OCI-LY7 (cell line): ENCODE measurements around the gene TP53I11. TPM values are rescaled to one million over a fixed set of nuclear protein-coding genes. Genes with fewer than 3 reads are reported as not detected.
A peak's percentile ranks its signal among the peaks of the same experiment; 100 is the strongest.

ENCODE experiments used
- Bru-seq: library from RNA; stranded (reverse); fragments of 400-500 nt; gene quantifications from one replicate; lab custom pipeline; 2021; lab: Mats Ljungman, UMichigan
- BruChase-seq, 2 experiments: library from RNA; stranded (reverse); fragments of 400-500 nt; gene quantifications; one replicate each; lab custom pipeline; 2021; lab: Mats Ljungman, UMichigan
- BruUV-seq: library from RNA; stranded (reverse); fragments of 400-500 nt; replicated peaks from 2 replicates; lab custom pipeline; 2021; lab: Mats Ljungman, UMichigan
- CTCF ChIA-PET: fragments of 300-600 bp; sonication (Branson Sonifier 250); formaldehyde crosslinking; loops from one replicate; lab custom pipeline; 2022; ENCODE audit warnings: antibody characterized with exemption; ENCODE audit not compliant: unreplicated experiment; lab: Charles Lee
- POLR2A ChIA-PET: fragments of 300-600 bp; sonication (Branson Sonifier 250); formaldehyde crosslinking; loops from one replicate; lab custom pipeline; 2022; ENCODE audit warnings: antibody characterized with exemption; lab: Charles Lee
- DNase-seq: peaks from one replicate; pipeline ENCODE4 v3.0.0-alpha.2; 2015; ENCODE audit warnings: low spot score
- H2AFZ ChIP-seq: fragments of 200-600 bp; sonication (generic), shearing (Covaris generic); 2 replicates; pipeline ENCODE4 v1.6.1; 2014; ENCODE audit warnings: mild to moderate bottlenecking, antibody characterized with exemption, low read length, moderate library complexity
- H3K27ac ChIP-seq: fragments of 200-600 bp; sonication (generic); 2 replicates; pipeline ENCODE4 v1.5.1; 2014; ENCODE audit warnings: mixed run types, low read depth, mild to moderate bottlenecking, moderate library complexity, low read length, inconsistent platforms; ENCODE audit not compliant: poor library complexity, severe bottlenecking
- H3K36me3 ChIP-seq: fragments of 200-600 bp; sonication (generic); 2 replicates; pipeline ENCODE4 v1.6.1; 2014; ENCODE audit warnings: mild to moderate bottlenecking, antibody characterized with exemption, low read length, moderate library complexity, mixed read lengths; ENCODE audit not compliant: insufficient read depth
- H3K4me1 ChIP-seq: fragments of 200-600 bp; sonication (generic); 2 replicates; pipeline ENCODE4 v1.5.1; 2014; ENCODE audit warnings: mild to moderate bottlenecking, low read length; ENCODE audit not compliant: insufficient read depth, poor library complexity, severe bottlenecking
- H3K4me2 ChIP-seq: fragments of 200-600 bp; sonication (generic); 2 replicates; pipeline ENCODE4 v1.6.1; 2014; ENCODE audit warnings: mild to moderate bottlenecking, low read length
- H3K4me3 ChIP-seq: fragments of 200-600 bp; sonication (generic); 2 replicates; pipeline ENCODE4 v1.5.1; 2014; ENCODE audit warnings: mild to moderate bottlenecking, low read depth, low read length; ENCODE audit not compliant: poor library complexity, severe bottlenecking
- H3K79me2 ChIP-seq: fragments of 200-600 bp; sonication (generic); 2 replicates; pipeline ENCODE4 v1.6.1; 2016; ENCODE audit warnings: low read depth, mild to moderate bottlenecking, low read length, moderate library complexity, mixed read lengths; ENCODE audit not compliant: insufficient read depth
- H3K9me2 ChIP-seq: fragments of 200-600 bp; sonication (generic); 2 replicates; pipeline ENCODE4 v1.6.1; 2016; ENCODE audit warnings: mild to moderate bottlenecking, low read length, mixed read lengths; ENCODE audit not compliant: insufficient read depth
- H3K9me3 ChIP-seq: fragments of 200-600 bp; sonication (generic); 2 replicates; pipeline ENCODE4 v1.6.1; 2014; ENCODE audit warnings: mild to moderate bottlenecking, mixed run types, low read length, mixed read lengths
- H4K20me1 ChIP-seq: fragments of 200-600 bp; sonication (generic); 2 replicates; pipeline ENCODE4 v1.6.1; 2014; ENCODE audit warnings: mild to moderate bottlenecking, antibody characterized with exemption, low read length, moderate library complexity, mixed read lengths; ENCODE audit not compliant: insufficient read depth
- CTCF ChIP-seq: fragments of 200-600 bp; sonication (generic); conservative IDR thresholded peaks from 2 replicates; pipeline ENCODE4 v1.5.1; 2014; ENCODE audit warnings: mild to moderate bottlenecking, antibody characterized with exemption, low read length, moderate library complexity, mixed read lengths
- EZH2phosphoT487 ChIP-seq: fragments of 200-600 bp; sonication (generic); IDR thresholded peaks from 2 replicates; pipeline ENCODE4 v1.6.1; 2018; ENCODE audit warnings: low read depth, borderline replicate concordance, mild to moderate bottlenecking, mixed run types, antibody characterized with exemption, low read length, moderate library complexity, mixed read lengths
- intact Hi-C: fragments of 100-400 bp; cut with micrococcal nuclease; formaldehyde crosslinking; loops from one replicate; pipeline ENCODE4 v1.10.0; 2022; ENCODE audit not compliant: unreplicated experiment
- long read RNA-seq: library from polyadenylated mRNA; stranded (forward); transcript quantifications from one replicate; pipeline ENCODE4 v2.0.0, GENCODE V29; 2022
- total RNA-seq, 2 experiments: library from RNA; depleted of rRNA in 1 of 2; stranded (reverse); fragments of >200 nt in 1 of 2; shearing (Covaris generic) in 1 of 2; gene quantifications; 2 replicates each; pipeline ENCODE4 v1.2.3, GENCODE V29; 2014 to 2022

Gene TP53I11
- total RNA-seq (2014; rRNA removed; shearing (Covaris generic)) (0.05 and 0.25 TPM in 2 replicates), total RNA-seq (2022) (0.51 TPM in 1 of 2 replicates, not detected in the other), Bru-seq, nascent RNA (percentile 12 among the genes with signal in this experiment), BruChase-seq, experiment 1, labeled RNA remaining after a 6-hour chase (percentile 14 among the genes with signal in this experiment), BruChase-seq, experiment 2, labeled RNA remaining after a 2-hour chase (percentile 12 among the genes with signal in this experiment)
- long read RNA-seq: 0 reads

DNA sequence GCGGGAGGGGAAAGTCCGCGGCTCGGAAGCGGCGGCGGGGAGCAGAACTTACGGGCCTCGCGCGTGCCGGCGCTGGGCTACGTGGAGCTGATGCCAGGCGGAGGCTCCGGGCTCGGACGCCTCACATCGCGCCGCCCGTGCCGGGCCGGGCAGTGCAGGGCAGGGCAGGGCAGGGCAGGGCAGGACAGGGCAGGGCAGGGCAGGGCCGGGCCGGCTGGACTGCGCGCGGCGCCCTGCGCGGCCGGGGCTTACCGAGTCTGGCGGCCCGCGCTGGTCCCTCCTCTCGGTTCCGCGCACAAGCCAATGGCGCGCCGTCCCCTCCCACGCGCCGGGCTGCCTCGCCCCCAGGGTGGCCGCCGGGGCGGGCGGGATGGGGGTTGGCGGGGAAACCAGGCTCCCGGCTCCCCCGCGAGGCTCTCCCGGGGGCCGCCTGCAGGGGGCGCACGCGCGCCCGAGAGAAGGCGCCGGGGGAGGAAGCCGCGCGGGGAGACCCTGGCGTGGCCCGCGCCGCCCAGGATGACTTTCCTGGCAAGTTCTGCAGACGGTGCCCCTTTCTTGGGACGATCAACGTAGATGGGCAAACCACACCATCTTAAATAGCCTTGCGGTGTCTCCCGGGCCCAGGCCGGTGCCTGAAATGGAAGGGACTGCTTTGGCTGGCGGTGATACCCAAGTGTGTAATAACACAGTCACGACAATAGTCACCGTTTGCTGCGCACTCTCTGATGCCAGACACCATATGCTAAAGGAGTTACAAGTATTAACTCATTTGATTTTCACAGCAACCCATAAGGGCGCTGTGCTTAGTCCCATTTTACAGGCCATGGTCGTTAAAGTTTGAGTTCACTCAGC lies at the start of gene TP53I11:
Gene TP53I11 (minus strand): TSS at position 259 of the 852 bp plus-strand sequence. CDS start 12,548 bp downstream, outside the sequence.
- TF ChIP-seq CTCF (peak; percentile 64), EZH2phosphoT487 (no peak)
- H3K4me2 ChIP-seq: peak within 1 kb of the TSS; percentile 28; the same call in 1 of the 2 replicates
- CTCF ChIA-PET: interaction anchor here (0.6 kb wide), 1 partner anchor 16 kb away, joined by 3 read pairs; no protein-coding TSS in a partner anchor
- no peak within 1 kb of the TSS for H3K27ac ChIP-seq
- H3K9me3 ChIP-seq: no peaks in the 10 kb centered on the region
- no peak within 1 kb of the TSS for H2AFZ ChIP-seq
- no peaks in the 10 kb centered on the region for H4K20me1 ChIP-seq
- no peaks in the 10 kb centered on the region for H3K79me2 ChIP-seq
- POLR2A ChIA-PET: no interaction called here
- no peaks in the 10 kb centered on the region for H3K9me2 ChIP-seq
- H3K36me3 ChIP-seq: no peaks in the 10 kb centered on the region
- no peak for DNase-seq
- BruUV-seq: no TSS peak
- no peak within 1 kb of the TSS for H3K4me3 ChIP-seq
- peaks cover 9% of the 10 kb centered on the region for H3K4me1 ChIP-seq
- intact Hi-C loops: no loop called here

DNA sequence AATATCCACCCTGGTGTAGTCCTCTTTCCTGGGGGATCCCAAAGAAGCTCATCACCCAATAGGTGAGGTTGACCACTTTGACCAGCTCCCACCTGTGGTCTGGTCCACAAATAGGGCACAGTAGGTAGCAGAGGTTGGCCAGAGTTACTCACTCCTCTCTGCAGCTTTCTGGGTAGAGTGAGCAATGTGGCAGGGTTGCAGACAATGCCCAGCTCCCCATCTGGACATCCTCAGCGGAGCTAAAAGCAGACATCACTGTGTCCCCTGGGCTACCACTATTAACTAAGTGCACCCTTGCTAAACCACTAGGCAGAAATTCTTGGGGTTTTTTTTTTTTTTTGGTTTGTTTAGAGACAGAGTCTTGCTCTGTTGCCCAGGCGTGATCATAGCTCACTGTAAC lies 48.4 kb upstream of the TP53I11 start:
- no peak overlapping the region for H2AFZ ChIP-seq
- intact Hi-C loops: no loop called here
- no peak overlapping the region for H3K27ac ChIP-seq
- H3K4me3 ChIP-seq: no peak overlapping the region
- no peak overlapping the region for H3K4me2 ChIP-seq
- H3K9me3 ChIP-seq: no peaks in the 10 kb centered on the region
- H3K9me2 ChIP-seq: no peaks in the 10 kb centered on the region
- BruUV-seq: no TSS peak
- ChIA-PET CTCF (no interaction called here), POLR2A (interaction anchor here (0.7 to 1.4 kb wide), 3 partner anchors 13 to 70 kb away, joined by 3 to 4 read pairs (median 3); no protein-coding TSS in a partner anchor)
- no peak for DNase-seq
- no peaks in the 10 kb centered on the region for H3K4me1 ChIP-seq
- H4K20me1 ChIP-seq: no peaks in the 10 kb centered on the region
- no peaks in the 10 kb centered on the region for H3K79me2 ChIP-seq
- no peak for TF ChIP-seq EZH2phosphoT487
- TF ChIP-seq CTCF: no peak
- H3K36me3 ChIP-seq: no peaks in the 10 kb centered on the region
